Mucosa of descending colon (tissue), 3 donors: ENCODE data around the gene ASF1A. TPM values are rescaled to one million over a fixed set of nuclear protein-coding genes. Genes with fewer than 3 reads are reported as not detected.

Experiments used
- ATAC-seq: fragments of 200-7000 bp; cut with Tn5 transposase; one replicate; pipeline ENCODE4 v1.9.1; 2020; ENCODE audit warnings: mild to moderate bottlenecking, moderate library complexity
- DNase-seq, 3 donors: peaks; one replicate each; pipeline ENCODE4 v3.0.0-alpha.2; 2020
- H3K36me3 ChIP-seq: fragments of 200-600 bp; one replicate; pipeline ENCODE4 v1.8.0; 2021; ENCODE audit warnings: low read depth, mild to moderate bottlenecking
- H3K4me1 ChIP-seq: fragments of 200-600 bp; one replicate; pipeline ENCODE4 v1.8.0; 2021; ENCODE audit warnings: low read depth, mild to moderate bottlenecking
- H3K4me3 ChIP-seq: fragments of 200-600 bp; one replicate; pipeline ENCODE4 v1.8.0; 2021; ENCODE audit warnings: mild to moderate bottlenecking
- H3K9me3 ChIP-seq: fragments of 200-600 bp; one replicate; pipeline ENCODE4 v1.8.0; 2021; ENCODE audit warnings: mild to moderate bottlenecking
- intact Hi-C, 2 donors: fragments of 100-400 bp; cut with DNase I in 1 of 2; cut with micrococcal nuclease in 1 of 2; formaldehyde crosslinking; loops; one replicate each; pipeline versions ENCODE4 v1.11.0 to v1.11.1; 2022; cut with DNase I, micrococcal nuclease
- total RNA-seq, 3 donors: library from RNA; stranded (reverse); fragmentation: NEBNext Ultra II Directional in 2 of 3; extraction: Animal tissue kit (Norgen Biotek cat#: 25700) in 2 of 3; gene quantifications; one replicate each; pipeline versions ENCODE4 v1.2.1 to v1.2.4, GENCODE V29; 2021 to 2023
- TF ChIP-seq, protein P1 (sequence below): fragments of 200-600 bp; IDR thresholded peaks from one replicate; pipeline ENCODE4 v1.8.0; 2022; ENCODE audit warnings: antibody characterized with exemption, mild to moderate bottlenecking
- donor health status: DM: no; HTN: no; CAD: no; lungs with moderate emphysema.
- donor health status: DM: no; HTN: no; CAD: no.
- donor health status: DM: no; HTN: yes; CAD: no.

The ASF1A gene
- total RNA-seq, 3 donors from 2014 or later: 14.3 to 22.2 (median 17.1) TPM

DNA sequence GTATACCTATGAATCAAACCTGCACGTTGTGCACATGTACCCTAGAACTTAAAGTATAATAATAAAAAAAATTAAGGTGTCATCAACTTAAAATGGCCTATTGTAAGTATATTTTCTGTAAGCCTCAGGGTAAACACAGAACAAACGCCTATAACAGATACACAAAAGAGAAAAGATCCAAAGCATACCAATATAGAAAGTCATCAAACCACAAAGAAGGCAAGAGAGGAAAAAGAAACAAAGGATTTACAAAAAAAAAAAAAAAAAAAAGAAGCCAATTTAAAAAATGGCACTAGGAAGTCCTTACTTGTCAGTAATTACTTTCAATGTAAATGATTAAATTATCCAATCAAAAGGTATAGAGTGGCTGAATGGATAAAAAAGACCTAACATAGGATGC is 24.6 kb upstream of the ASF1A start:
- Histone ChIP-seq H3K36me3 (no peaks in the 10 kb centered on the region), H3K4me1 (no peaks in the 10 kb centered on the region), H3K4me3 (no peak overlapping the region), H3K9me3 (no peaks in the 10 kb centered on the region)
- TF ChIP-seq, protein P1, sequence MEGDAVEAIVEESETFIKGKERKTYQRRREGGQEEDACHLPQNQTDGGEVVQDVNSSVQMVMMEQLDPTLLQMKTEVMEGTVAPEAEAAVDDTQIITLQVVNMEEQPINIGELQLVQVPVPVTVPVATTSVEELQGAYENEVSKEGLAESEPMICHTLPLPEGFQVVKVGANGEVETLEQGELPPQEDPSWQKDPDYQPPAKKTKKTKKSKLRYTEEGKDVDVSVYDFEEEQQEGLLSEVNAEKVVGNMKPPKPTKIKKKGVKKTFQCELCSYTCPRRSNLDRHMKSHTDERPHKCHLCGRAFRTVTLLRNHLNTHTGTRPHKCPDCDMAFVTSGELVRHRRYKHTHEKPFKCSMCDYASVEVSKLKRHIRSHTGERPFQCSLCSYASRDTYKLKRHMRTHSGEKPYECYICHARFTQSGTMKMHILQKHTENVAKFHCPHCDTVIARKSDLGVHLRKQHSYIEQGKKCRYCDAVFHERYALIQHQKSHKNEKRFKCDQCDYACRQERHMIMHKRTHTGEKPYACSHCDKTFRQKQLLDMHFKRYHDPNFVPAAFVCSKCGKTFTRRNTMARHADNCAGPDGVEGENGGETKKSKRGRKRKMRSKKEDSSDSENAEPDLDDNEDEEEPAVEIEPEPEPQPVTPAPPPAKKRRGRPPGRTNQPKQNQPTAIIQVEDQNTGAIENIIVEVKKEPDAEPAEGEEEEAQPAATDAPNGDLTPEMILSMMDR: no peak
- DNase-seq (no peak), ATAC-seq (no peak)
- intact Hi-C loops: no loop called here

DNA sequence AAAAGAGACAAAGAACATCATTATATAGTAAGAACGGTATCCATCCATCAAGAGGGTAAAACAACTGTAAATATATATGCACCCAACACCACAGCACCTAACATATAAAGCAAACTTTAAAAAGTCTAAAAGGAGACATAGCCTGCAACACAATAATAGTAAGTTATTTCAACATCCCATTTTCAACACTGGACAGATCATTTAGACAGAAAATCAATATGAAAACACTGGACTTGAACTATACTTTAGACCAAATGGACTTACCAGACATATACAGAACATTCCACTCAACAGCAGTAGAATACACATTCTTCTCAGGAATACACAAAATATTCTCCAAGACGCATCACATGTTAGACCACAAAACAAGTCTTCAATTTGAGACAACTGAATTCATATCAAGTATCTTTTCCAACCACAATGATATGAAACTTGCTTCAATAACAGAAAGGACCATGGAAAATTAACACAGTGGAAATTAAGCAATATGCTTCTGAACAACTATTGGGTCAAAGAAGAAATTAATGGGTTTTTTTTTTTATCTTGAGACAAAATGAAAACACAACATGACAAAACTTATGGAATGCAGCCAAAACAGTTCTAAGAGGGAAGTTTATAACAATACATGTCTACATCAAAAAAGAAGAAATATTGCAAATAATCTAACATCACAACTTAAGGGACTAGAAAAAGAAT is 23.9 kb upstream of the ASF1A start:
- no peak for ATAC-seq

DNA sequence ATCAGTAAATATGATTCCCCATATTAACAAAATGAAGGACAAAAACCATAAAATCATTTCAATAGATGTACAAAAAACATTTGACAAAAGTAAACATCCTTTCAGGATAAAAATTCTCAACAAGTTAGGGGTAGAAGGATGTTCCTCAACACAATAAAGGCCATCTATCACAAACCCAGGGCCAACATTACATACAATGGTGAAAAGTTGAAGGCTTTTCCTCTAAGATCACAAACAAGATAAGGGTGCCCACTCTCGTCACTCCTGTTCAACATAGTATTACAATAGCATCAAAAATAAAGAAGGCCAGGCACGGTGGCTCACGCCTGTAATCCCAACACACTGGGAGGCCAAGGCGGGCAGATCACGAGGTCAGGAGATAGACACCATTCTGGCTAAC is 22.6 kb upstream of the ASF1A start:
- no peaks in the 10 kb centered on the region for H3K4me1 ChIP-seq
- no peak for ATAC-seq
- no peak for DNase-seq
- TF ChIP-seq, protein P1: no peak
- H3K4me3 ChIP-seq: no peak overlapping the region
- H3K36me3 ChIP-seq: no peaks in the 10 kb centered on the region
- intact Hi-C loops: no loop called here
- H3K9me3 ChIP-seq: no peaks in the 10 kb centered on the region

More for the DNA sequence above, 23.9 kb upstream of the ASF1A start:
- Histone ChIP-seq H3K4me1 (no peaks in the 10 kb centered on the region), H3K4me3 (no peak overlapping the region), H3K36me3 (no peaks in the 10 kb centered on the region), H3K9me3 (no peaks in the 10 kb centered on the region)
- no peak for DNase-seq
- intact Hi-C loops: no loop called here
- TF ChIP-seq, protein P1: no peak

DNA sequence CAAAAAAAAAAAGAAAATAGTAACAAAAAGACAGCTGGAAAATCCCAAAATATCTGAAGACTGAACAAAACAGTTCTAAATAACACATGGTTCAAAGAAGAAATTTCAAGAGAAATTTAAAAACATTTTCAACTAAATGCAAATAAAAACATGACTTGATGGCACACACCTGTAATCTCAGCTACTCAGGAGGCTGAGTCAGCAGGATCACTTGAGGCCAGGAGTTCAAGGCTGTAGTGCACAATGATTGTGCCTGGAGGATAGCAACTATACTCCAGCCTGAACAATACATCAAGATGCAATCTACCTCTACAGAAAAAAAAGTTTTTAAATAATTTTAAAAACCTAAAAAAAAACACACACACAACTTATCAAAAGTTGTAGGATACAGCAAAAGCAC is 21.6 kb upstream of the ASF1A start:
- ATAC-seq: no peak
- intact Hi-C loops: no loop called here

DNA sequence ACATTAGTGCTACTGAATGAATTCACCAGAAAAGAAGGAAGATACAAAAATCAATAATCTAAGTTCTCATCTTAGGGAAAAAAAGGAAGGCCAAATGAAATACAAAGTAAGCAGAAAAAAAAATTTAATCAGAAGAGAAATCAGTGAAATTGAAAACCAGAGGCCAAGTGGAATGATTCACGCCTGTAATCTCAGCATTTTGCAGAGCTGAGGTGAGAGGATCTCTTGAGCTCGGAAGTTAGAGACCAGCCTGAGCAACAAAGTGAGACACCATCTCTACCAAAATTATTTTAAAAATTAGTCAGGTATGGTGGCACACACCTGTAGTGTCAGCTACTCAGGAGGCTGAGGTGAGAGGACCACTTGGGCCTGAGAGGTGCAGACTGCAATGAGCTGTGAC is 21.2 kb upstream of the ASF1A start:
- H3K4me3 ChIP-seq: no peak overlapping the region
- TF ChIP-seq, protein P1: no peak
- ATAC-seq: no peak
- no peaks in the 10 kb centered on the region for H3K9me3 ChIP-seq
- no peaks in the 10 kb centered on the region for H3K36me3 ChIP-seq
- intact Hi-C loops: no loop called here
- no peak for DNase-seq
- no peaks in the 10 kb centered on the region for H3K4me1 ChIP-seq

More for the DNA sequence above, 21.6 kb upstream of the ASF1A start:
- TF ChIP-seq, protein P1: no peak
- Histone ChIP-seq H3K36me3 (no peaks in the 10 kb centered on the region), H3K9me3 (no peaks in the 10 kb centered on the region), H3K4me1 (no peaks in the 10 kb centered on the region), H3K4me3 (no peak overlapping the region)
- DNase-seq: no peak
